ENCODE data around the gene C18orf32. TPM values are rescaled to one million over a fixed set of nuclear protein-coding genes. Genes with fewer than 3 reads are reported as not detected.
"Not testable (repeated sequence)": the region's sequence is repeated elsewhere in the genome, so short reads cannot be mapped to it uniquely, and the experiment has no call there.

Gene C18orf32
- total and polyA plus RNA-seq, 5 experiments from 2014 or later = 43.3 to 82.2 (median 64.3) TPM

GRCh38 chr18:49519101-49519971 lies 32.3 kb upstream of the C18orf32 start:
- ATAC-seq (no peak), DNase-seq (no peak)
- Mint-ChIP-seq H3K36me3 (no peaks in the 10 kb centered on the region), H3K4me1 (no peaks in the 10 kb centered on the region), H3K27ac (peak overlapping the region in 1 of 10 donors; percentile 5), H3K9me3 (no peaks in the 10 kb centered on the region), H3K4me3 (no peak overlapping the region), H3K27me3 (peaks cover 0 to 5% (median 3%) of the 10 kb centered on the region in 5 donors)
- POLR2A ChIA-PET = no interaction called here

DNA sequence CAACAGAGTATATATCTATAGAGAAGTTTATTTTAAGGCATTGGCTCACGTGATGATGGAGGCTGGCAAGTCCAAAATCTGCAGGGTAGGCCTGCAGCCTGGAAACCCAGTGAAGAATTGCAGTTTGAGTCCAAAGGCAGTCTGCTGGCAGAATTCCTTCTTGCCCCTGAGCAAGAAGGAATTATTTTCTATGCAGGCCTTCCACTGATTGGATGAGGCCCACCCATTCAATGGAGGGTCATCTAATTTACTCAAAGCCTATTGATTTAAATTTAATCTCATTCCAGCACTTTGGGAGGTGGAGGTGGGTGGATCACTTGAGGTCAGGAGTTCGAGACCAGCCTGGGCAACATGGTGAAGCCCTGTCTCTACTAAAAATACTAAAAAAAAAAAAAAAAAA lies 30.4 kb upstream of the C18orf32 start:
- H3K4me1 Mint-ChIP-seq = no peaks in the 10 kb centered on the region
- H3K9me3 Mint-ChIP-seq = no peaks in the 10 kb centered on the region
- H3K27me3 Mint-ChIP-seq = peaks cover 0 to 3% (median 0%) of the 10 kb centered on the region in 5 donors
- no peak for DNase-seq
- ATAC-seq = no peak
- no peaks in the 10 kb centered on the region for H3K36me3 Mint-ChIP-seq
- no peak overlapping the region for H3K4me3 Mint-ChIP-seq
- no peak overlapping the region for H3K27ac Mint-ChIP-seq
- POLR2A ChIA-PET = no interaction called here

DNA sequence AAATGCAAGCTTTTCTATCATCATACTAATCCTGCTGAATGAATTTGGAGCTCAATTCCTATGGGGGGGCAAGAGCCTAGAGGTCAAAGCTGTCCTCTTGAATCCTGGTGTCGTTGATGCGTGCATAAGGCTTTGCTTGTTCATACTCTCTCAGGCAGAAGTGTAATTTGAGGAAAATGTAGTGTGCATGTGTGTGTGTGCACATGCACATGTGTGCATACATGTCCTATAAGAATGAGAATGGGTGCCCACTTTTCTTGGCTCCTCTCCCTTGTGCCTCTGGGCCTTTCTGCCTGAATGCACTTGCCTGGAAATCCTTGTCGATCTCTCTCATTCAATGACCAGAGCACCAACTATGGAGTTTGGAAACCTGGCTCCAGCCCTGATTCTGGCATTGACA lies 28.5 kb upstream of the C18orf32 start:
- Mint-ChIP-seq H3K36me3 (no peaks in the 10 kb centered on the region), H3K4me3 (no peak overlapping the region), H3K27me3 (no peaks in the 10 kb centered on the region), H3K9me3 (no peaks in the 10 kb centered on the region), H3K4me1 (no peaks in the 10 kb centered on the region), H3K27ac (no peak overlapping the region)
- ATAC-seq = no peak
- no peak for DNase-seq
- POLR2A ChIA-PET = no interaction called here

DNA sequence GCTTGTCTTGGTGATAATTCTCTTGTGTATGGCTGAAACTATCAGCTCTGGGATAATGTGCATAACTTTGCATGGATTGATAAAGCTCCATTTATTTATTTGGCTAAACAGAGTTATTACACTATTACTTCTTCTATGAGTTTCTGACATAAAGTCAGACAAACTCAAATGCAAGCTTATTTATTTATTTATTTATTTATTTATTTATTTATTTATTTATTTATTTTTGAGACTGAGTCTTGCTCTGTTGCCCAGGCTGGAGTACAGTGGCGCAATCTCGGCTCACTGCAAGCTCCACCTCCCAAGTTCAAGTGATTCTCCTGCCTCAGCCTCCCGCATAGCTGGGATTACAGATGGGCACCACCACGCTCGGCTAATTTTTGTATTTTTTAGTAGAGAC lies 28.0 kb upstream of the C18orf32 start:
- DNase-seq, H3K4me3 Mint-ChIP-seq, POLR2A ChIA-PET, ATAC-seq, H3K27me3 Mint-ChIP-seq, H3K27ac Mint-ChIP-seq, H3K9me3 Mint-ChIP-seq, H3K36me3 Mint-ChIP-seq, H3K4me1 Mint-ChIP-seq: not testable (repeated sequence)

DNA sequence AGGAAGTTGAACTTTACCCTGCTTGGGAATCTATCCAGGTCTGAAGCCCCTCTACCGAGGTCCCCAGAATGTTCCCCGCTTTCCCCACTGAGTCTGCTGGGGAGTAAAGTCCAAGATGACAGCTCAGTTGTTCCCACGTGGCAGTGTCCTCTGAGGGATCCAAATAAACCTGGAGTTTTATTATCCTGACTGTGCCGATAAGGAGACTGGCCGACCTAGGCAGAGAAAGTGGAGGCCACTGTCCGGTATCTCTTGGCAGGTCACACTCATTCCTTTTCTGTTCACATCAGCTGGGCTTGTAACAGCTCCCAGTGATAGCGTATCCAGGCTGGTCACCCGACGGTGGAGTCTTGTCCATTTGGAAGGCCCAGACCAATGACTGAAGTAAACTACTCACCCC lies 27.5 kb upstream of the C18orf32 start:
- H3K9me3 Mint-ChIP-seq = no peaks in the 10 kb centered on the region
- DNase-seq (no peak), ATAC-seq (no peak)
- POLR2A ChIA-PET = no interaction called here
- H3K36me3 Mint-ChIP-seq = no peaks in the 10 kb centered on the region
- H3K4me3 Mint-ChIP-seq = no peak overlapping the region
- H3K27ac Mint-ChIP-seq = no peak overlapping the region
- H3K4me1 Mint-ChIP-seq = no peaks in the 10 kb centered on the region
- H3K27me3 Mint-ChIP-seq = peaks cover 0 to 1% (median 0%) of the 10 kb centered on the region in 5 donors

DNA sequence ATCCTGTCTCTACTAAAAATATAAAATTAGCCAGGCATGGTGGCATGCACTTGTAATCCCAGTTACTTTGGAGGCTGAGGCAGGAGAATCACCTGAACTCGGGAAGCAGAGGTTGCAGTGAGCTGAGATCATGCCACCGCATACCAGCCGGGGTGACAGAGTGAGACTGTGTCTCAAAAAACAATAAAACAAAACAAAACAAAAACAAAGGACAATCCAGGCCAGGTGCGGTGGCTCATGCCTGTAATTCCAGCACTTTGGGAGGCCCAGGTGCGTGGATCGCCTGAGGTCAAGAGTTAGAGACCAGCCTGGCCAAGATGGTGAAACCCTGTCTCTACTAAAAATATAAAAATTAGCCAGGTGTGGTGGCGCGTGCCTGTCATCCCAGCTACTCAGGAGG lies 25.8 kb upstream of the C18orf32 start:
- Mint-ChIP-seq H3K27ac (peak overlapping the region in 1 of 10 donors; percentile 78), H3K27me3 (peaks cover 0 to 13% (median 6%) of the 10 kb centered on the region in 5 donors)
- DNase-seq, H3K9me3 Mint-ChIP-seq, ATAC-seq, POLR2A ChIA-PET, H3K4me1 Mint-ChIP-seq, H3K36me3 Mint-ChIP-seq, H3K4me3 Mint-ChIP-seq: not testable (repeated sequence)

GRCh38 chr18:49510393-49511115 lies 23.5 kb upstream of the C18orf32 start:
- Mint-ChIP-seq H3K27ac (peak overlapping the region in 1 of 10 donors; percentile 70), H3K27me3 (peaks cover 7 to 24% (median 16%) of the 10 kb centered on the region in 5 donors), H3K4me3 (no peak overlapping the region), H3K36me3 (no peaks in the 10 kb centered on the region), H3K9me3 (no peaks in the 10 kb centered on the region), H3K4me1 (no peaks in the 10 kb centered on the region)
- DNase-seq (peak; percentile 20 to 77 (median 50)), ATAC-seq (peak; percentile 82 to 83)
- POLR2A ChIA-PET = interaction anchor here (1.0 kb wide), 1 partner anchor 349 kb away, joined by 5 read pairs; no protein-coding TSS in a partner anchor

- DNase-seq, H3K4me3 Mint-ChIP-seq, POLR2A ChIA-PET, ATAC-seq, H3K36me3 Mint-ChIP-seq, H3K4me1 Mint-ChIP-seq, H3K9me3 Mint-ChIP-seq, H3K27ac Mint-ChIP-seq: not testable (repeated sequence)
- peaks cover 9 to 27% (median 18%) of the 10 kb centered on the region in 5 donors for H3K27me3 Mint-ChIP-seq
These were observed 19.4 kb upstream of the C18orf32 start for GRCh38 chr18:49506438-49506837.

GRCh38 chr18:49503931-49504330 lies 16.9 kb upstream of the C18orf32 start:
- Mint-ChIP-seq H3K9me3 (no peaks in the 10 kb centered on the region), H3K36me3 (no peaks in the 10 kb centered on the region), H3K27ac (no peak overlapping the region), H3K27me3 (peaks cover 11 to 32% (median 26%) of the 10 kb centered on the region in 5 donors), H3K4me1 (no peaks in the 10 kb centered on the region), H3K4me3 (no peak overlapping the region)
- DNase-seq = no peak
- POLR2A ChIA-PET = no interaction called here
- ATAC-seq = no peak

- ATAC-seq = no peak
- POLR2A ChIA-PET = interaction anchor here (0.8 kb wide), 1 partner anchor 41 kb away, joined by 5 read pairs; no protein-coding TSS in a partner anchor
- Mint-ChIP-seq H3K27ac (no peak overlapping the region), H3K27me3 (peaks cover 4 to 18% (median 9%) of the 10 kb centered on the region in 5 donors), H3K4me1 (no peaks in the 10 kb centered on the region), H3K36me3 (no peaks in the 10 kb centered on the region), H3K9me3 (no peaks in the 10 kb centered on the region), H3K4me3 (no peak overlapping the region)
- no peak for DNase-seq
These were observed 13.3 kb upstream of the C18orf32 start for GRCh38 chr18:49500201-49500921.

GRCh38 chr18:49499046-49499637 lies 12.1 kb upstream of the C18orf32 start:
- H3K36me3 Mint-ChIP-seq = no peaks in the 10 kb centered on the region
- DNase-seq (no peak), ATAC-seq (no peak)
- peaks cover 4 to 18% (median 9%) of the 10 kb centered on the region in 5 donors for H3K27me3 Mint-ChIP-seq
- H3K4me3 Mint-ChIP-seq = no peak overlapping the region
- no peaks in the 10 kb centered on the region for H3K9me3 Mint-ChIP-seq
- H3K27ac Mint-ChIP-seq = no peak overlapping the region
- H3K4me1 Mint-ChIP-seq = peaks cover 0 to 1% (median 0%) of the 10 kb centered on the region in 4 donors
- POLR2A ChIA-PET = no interaction called here

- H3K4me3 Mint-ChIP-seq = no peak overlapping the region
- ATAC-seq (no peak), DNase-seq (no peak)
- H3K9me3 Mint-ChIP-seq = no peaks in the 10 kb centered on the region
- POLR2A ChIA-PET = interaction anchor here (1.0 kb wide), 1 partner anchor 8 kb away, joined by 3 read pairs; the partner anchor contains the start of gene C18orf32
- H3K27me3 Mint-ChIP-seq = peaks cover 0 to 9% (median 6%) of the 10 kb centered on the region in 5 donors
- peaks cover 12 to 28% (median 22%) of the 10 kb centered on the region in 4 donors for H3K4me1 Mint-ChIP-seq
- H3K36me3 Mint-ChIP-seq = peaks cover 0 to 14% (median 4%) of the 10 kb centered on the region in 3 donors
- no peak overlapping the region for H3K27ac Mint-ChIP-seq
These were observed 8.4 kb upstream of the C18orf32 start for GRCh38 chr18:49495480-49495879.

Measured in naive thymus-derived CD8-positive, alpha-beta T cell (primary cell).